ENCODE results near the gene SMAD9. TPM values are rescaled to one million over a fixed set of nuclear protein-coding genes. Genes with fewer than 3 reads are reported as not detected.

Gene SMAD9
- total RNA-seq, 2 experiments from 2014 or later = not detected

DNA sequence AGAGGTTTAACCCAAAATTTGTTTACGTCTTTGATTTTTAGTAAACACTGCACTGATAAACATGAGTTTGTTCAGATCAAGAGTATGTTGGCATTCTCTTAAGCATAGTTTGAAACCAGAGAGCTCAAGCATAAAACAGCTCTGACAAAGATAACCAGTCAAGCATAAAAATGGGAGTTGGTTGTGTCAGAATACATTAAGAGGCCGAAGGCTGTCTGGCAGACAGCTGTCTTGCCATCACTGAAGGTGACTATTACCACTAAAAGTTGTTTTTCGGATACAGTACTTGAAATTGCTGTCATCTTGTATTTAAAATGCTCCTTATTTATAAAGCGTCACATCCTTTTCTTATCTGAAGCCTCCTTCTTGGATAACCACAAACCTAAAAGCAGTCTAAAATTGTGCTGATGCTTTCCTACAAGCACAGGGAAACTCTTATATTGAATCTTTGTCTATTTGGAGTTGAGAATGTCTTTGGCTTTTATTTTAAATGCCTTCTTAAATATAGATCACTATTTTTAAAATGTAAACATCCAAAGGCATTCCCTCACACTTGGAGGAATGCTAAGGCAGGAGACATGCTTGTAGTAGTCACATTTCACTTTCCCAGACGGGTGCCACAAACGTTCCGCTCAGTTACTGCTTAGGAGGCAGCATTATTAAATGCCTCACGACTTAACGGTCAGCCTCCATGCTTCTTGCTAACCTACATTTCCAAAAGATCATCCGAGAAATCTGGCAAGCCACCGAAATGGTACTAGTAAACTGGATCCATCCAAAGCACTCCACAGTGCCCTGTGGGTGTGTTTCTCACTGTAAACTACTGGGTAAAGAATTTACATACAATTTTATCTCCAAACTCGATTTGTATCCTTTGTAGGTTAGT is 1.5 kb downstream of the SMAD9 start:
- POLR2A ChIA-PET = no interaction called here
- H3K9me3 Mint-ChIP-seq = no peaks in the 10 kb centered on the region
- no peaks in the 10 kb centered on the region for H3K36me3 Mint-ChIP-seq
- H3K4me3 Mint-ChIP-seq = peak overlapping the region; percentile 40
- H3K4me1 Mint-ChIP-seq = no peaks in the 10 kb centered on the region
- no peak overlapping the region for H3K27ac Mint-ChIP-seq
- no peak for DNase-seq
- peaks cover 67% of the 10 kb centered on the region for H3K27me3 Mint-ChIP-seq
- ATAC-seq (ENCODE audit: low read depth) = no peak

DNA sequence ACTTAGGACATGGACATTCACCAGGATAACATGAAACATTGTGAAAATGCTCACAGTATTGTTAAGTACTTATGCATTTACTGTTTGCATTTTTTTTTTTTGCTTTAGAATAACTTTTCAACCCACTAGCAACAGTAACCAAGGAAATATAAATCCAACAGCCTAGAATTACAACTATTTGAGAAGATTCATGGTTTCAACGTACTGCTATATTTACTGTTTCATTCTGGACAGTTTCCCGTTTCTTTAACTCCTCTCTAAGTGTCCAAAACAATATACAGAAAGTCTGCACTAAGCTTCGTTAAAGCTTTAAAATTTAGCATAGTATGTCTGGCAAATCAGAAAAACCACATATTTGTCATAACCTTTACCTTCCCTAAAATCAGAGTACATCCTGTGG is 2.7 kb downstream of the SMAD9 start:
- no peak overlapping the region for H3K27ac Mint-ChIP-seq
- H3K4me3 Mint-ChIP-seq = no peak overlapping the region
- H3K4me1 Mint-ChIP-seq = no peaks in the 10 kb centered on the region
- ATAC-seq (ENCODE audit: low read depth) (no peak), DNase-seq (no peak)
- H3K36me3 Mint-ChIP-seq = no peaks in the 10 kb centered on the region
- no peaks in the 10 kb centered on the region for H3K9me3 Mint-ChIP-seq
- H3K27me3 Mint-ChIP-seq = peaks cover 65% of the 10 kb centered on the region
- POLR2A ChIA-PET = no interaction called here

DNA sequence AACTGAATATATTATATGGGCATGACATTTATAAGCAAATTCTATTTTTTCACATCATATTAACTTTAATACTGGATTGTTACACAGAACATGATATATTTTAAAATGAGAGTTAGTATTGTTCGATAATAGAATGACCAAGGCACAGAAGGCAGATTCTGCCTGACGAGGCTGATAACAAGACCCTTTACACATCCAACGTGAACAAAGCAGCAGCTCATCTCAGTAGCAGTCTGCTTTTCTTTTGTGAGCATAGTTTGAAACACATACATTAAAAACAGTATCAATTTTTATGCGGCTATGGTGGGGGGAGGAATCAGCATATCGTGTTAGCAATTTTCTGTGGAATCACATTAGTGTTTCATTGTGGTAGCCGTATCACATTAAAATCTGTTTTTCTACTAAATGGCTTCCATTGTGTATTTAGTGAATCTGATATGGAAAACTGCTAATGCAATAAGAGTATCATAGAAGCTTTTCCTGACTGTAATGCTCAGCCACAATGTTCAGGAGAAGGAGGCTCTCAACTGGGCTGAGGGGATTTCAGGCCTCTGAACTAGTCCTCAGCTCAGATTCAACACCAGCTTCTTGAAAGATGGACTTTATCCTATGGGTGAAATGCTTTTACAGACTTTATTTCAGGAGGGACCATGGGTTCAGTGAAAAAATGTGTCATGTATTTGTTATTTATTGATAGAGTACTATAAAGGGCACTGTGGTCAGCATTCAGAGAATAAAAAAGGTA is 4.0 kb downstream of the SMAD9 start:
- H3K4me1 Mint-ChIP-seq = no peaks in the 10 kb centered on the region
- no peak overlapping the region for H3K27ac Mint-ChIP-seq
- ATAC-seq (ENCODE audit: low read depth) (no peak), DNase-seq (no peak)
- H3K36me3 Mint-ChIP-seq = no peaks in the 10 kb centered on the region
- no peaks in the 10 kb centered on the region for H3K9me3 Mint-ChIP-seq
- peaks cover 53% of the 10 kb centered on the region for H3K27me3 Mint-ChIP-seq
- no peak overlapping the region for H3K4me3 Mint-ChIP-seq
- POLR2A ChIA-PET = no interaction called here

DNA sequence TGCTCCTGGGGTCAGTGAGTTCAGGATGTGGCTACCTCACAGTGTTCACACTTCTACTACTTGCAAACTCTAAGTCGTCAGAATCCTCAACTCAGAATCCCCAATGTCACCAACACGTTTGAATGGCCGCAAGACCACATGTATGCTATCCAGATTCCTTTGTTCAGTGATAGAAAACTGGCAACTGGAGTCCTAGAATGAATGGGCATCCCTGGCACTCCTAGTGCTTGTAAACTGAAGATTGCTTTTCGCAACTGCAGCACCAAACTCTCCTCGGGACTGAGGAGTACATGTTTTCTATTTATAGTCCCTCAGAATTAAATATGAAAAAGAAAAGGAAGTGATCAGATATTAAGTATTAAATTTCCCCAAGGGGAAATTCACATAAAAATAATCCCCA is 4.9 kb downstream of the SMAD9 start:
- Mint-ChIP-seq H3K27ac (no peak overlapping the region), H3K9me3 (no peaks in the 10 kb centered on the region), H3K4me3 (no peak overlapping the region), H3K36me3 (no peaks in the 10 kb centered on the region), H3K27me3 (peaks cover 48% of the 10 kb centered on the region), H3K4me1 (no peaks in the 10 kb centered on the region)
- POLR2A ChIA-PET = no interaction called here
- ATAC-seq (ENCODE audit: low read depth) (no peak), DNase-seq (no peak)

DNA sequence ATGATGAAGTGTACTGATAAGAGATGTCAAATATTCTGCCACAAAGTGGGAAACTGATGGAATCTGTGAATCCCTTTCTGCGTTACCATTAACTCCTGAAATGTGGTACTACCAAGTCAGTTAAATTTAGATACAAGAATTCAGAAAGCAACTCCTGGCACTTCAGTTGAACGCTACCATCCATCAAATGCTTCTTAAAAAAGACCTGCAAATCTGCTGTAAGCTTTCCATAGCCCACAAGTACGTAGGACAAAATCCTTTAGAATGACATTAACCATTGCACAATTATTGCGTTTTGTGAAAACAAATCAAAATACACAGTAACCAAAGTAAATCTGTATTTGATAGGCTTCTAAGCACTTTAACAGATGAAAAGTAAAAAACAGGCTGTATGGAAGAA is 5.4 kb downstream of the SMAD9 start:
- no peak for ATAC-seq (ENCODE audit: low read depth)
- no peak overlapping the region for H3K4me3 Mint-ChIP-seq
- no peak overlapping the region for H3K27ac Mint-ChIP-seq
- peaks cover 48% of the 10 kb centered on the region for H3K27me3 Mint-ChIP-seq
- H3K9me3 Mint-ChIP-seq = no peaks in the 10 kb centered on the region
- H3K4me1 Mint-ChIP-seq = no peaks in the 10 kb centered on the region
- DNase-seq = no peak
- POLR2A ChIA-PET = no interaction called here
- H3K36me3 Mint-ChIP-seq = no peaks in the 10 kb centered on the region

DNA sequence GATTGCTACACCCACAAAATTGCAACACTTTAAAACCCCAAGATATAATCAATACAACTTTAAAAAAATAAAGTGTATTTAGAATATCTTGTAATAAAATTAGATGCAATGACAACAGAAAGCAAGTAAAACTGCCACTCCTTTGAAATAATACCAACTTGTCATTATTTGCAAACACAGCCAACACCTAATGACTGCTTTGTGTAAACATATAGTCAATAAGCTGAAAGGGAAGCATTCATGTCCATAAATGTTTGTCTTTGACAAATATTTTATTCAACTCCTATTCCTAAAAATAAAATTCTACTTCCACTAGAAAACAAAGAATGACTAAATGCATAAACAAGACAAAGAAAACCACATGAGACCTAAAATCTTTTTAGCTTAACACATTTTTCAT is 6.6 kb downstream of the SMAD9 start:
- H3K36me3 Mint-ChIP-seq = no peaks in the 10 kb centered on the region
- H3K4me3 Mint-ChIP-seq = no peak overlapping the region
- peaks cover 44% of the 10 kb centered on the region for H3K27me3 Mint-ChIP-seq
- POLR2A ChIA-PET = no interaction called here
- no peaks in the 10 kb centered on the region for H3K4me1 Mint-ChIP-seq
- DNase-seq (no peak), ATAC-seq (ENCODE audit: low read depth) (no peak)
- no peak overlapping the region for H3K27ac Mint-ChIP-seq
- no peaks in the 10 kb centered on the region for H3K9me3 Mint-ChIP-seq

DNA sequence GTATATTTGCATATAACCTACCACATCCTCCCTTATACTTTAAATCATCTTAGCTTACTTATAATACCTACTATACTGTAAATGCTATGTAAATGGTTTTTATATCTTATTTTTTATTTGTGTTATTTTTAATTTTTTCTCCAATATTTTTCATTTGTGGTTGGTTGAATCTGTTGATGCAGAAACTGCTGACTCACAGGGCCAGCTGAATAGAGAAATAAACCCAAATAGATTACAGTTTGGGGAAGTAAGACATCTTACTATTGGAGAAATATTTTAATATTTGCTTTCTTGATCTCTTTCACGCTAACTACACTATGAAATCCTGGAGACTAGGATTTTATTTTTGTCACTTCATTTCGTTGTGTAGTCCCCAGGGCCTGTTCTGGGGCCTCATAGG is 7.1 kb downstream of the SMAD9 start:
- Mint-ChIP-seq H3K27me3 (peaks cover 41% of the 10 kb centered on the region), H3K27ac (no peak overlapping the region), H3K36me3 (no peaks in the 10 kb centered on the region), H3K4me3 (no peak overlapping the region), H3K4me1 (no peaks in the 10 kb centered on the region), H3K9me3 (no peaks in the 10 kb centered on the region)
- DNase-seq = no peak
- POLR2A ChIA-PET = no interaction called here
- no peak for ATAC-seq (ENCODE audit: low read depth)

DNA sequence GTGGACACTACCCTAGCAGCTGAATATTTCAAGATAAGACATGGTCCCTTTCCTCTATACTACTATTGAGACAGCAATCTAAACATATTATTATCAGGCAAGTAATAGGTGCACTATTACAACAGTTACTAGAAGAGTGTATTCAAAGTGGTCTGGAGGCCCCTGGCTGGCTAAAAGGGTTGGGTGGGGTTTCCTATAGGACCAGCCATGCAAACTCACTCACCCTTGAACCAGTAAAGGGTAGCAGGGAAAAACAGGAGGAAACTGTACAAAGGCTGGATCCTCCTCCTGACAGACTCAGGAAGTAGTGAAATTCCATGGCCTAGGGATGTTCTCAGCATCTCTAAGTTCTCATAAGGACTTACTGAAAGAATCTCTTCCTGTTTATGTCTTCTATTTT is 7.7 kb downstream of the SMAD9 start:
- DNase-seq (no peak), ATAC-seq (ENCODE audit: low read depth) (no peak)
- Mint-ChIP-seq H3K36me3 (no peaks in the 10 kb centered on the region), H3K27ac (no peak overlapping the region), H3K4me1 (no peaks in the 10 kb centered on the region), H3K27me3 (peaks cover 38% of the 10 kb centered on the region), H3K4me3 (no peak overlapping the region), H3K9me3 (no peaks in the 10 kb centered on the region)
- POLR2A ChIA-PET = no interaction called here

DNA sequence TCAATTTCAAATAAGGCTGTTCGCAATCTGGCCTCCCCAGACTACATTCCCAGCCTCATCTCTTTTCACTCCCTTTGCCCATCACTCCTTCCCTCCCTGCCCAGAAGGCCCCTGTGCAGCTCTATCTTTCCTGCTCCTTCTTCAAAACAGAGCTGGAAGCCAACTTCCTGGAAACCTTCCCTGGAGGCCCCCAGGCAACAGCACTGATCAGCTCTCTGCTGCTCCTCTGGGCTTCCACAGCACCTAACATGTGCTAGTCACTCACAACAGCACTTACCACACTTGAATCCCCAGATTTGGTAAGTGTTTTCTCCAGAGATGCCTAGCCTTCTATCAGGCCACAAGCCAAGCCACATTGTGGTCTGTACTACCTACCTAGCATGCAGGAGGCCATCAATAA is 9.5 kb downstream of the SMAD9 start:
- Mint-ChIP-seq H3K27ac (no peak overlapping the region), H3K4me1 (no peaks in the 10 kb centered on the region), H3K4me3 (no peak overlapping the region), H3K9me3 (no peaks in the 10 kb centered on the region), H3K27me3 (peaks cover 37% of the 10 kb centered on the region), H3K36me3 (no peaks in the 10 kb centered on the region)
- ATAC-seq (ENCODE audit: low read depth) (no peak), DNase-seq (no peak)
- POLR2A ChIA-PET = no interaction called here

DNA sequence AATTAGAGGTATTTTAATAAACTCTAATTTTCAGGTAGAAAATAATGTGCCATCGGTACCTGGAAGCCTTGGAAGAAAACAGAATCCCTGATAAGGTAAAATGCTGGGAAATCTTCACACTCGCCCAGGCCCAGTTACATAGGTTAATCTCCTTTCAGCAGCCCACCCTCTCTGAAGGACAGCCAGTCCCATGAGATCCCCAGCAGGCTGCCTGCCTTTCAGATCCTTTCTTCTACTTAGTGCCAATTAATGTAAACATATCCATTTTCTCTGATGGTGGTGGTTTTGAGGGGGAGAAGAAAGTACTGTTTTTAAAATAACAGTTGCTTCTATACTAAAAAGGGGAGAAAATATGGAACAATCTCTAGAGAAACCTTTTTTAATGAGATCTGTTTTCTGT is 12.2 kb downstream of the SMAD9 start:
- no peak overlapping the region for H3K27ac Mint-ChIP-seq
- no peaks in the 10 kb centered on the region for H3K9me3 Mint-ChIP-seq
- POLR2A ChIA-PET = no interaction called here
- no peak for DNase-seq
- H3K4me1 Mint-ChIP-seq = no peaks in the 10 kb centered on the region
- H3K4me3 Mint-ChIP-seq = no peak overlapping the region
- H3K36me3 Mint-ChIP-seq = no peaks in the 10 kb centered on the region
- no peak for ATAC-seq (ENCODE audit: low read depth)
- H3K27me3 Mint-ChIP-seq = peaks cover 30% of the 10 kb centered on the region

DNA sequence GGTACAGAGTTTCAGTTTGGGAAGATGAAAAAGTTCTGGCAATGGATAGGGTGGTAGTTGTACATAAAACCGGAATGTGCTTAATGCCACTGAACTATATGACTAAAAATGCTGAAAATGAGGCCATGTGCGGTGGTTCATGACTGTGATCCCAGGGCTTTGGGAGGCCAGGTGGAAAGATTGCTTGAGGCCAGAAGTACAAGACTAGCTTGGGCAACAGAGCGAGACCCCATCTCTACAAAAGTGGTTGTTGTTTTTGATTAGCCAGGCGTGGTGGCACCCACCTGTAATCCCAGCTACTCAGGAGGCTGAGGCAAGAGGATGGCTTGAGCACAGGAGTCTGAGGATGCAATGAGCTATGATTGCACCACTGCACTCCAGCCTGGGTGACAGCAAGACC is 12.8 kb downstream of the SMAD9 start:
- H3K27ac Mint-ChIP-seq = no peak overlapping the region
- H3K36me3 Mint-ChIP-seq = no peaks in the 10 kb centered on the region
- no peak overlapping the region for H3K4me3 Mint-ChIP-seq
- H3K27me3 Mint-ChIP-seq = peaks cover 28% of the 10 kb centered on the region
- POLR2A ChIA-PET = no interaction called here
- DNase-seq (no peak), ATAC-seq (ENCODE audit: low read depth) (no peak)
- no peaks in the 10 kb centered on the region for H3K4me1 Mint-ChIP-seq
- H3K9me3 Mint-ChIP-seq = no peaks in the 10 kb centered on the region

DNA sequence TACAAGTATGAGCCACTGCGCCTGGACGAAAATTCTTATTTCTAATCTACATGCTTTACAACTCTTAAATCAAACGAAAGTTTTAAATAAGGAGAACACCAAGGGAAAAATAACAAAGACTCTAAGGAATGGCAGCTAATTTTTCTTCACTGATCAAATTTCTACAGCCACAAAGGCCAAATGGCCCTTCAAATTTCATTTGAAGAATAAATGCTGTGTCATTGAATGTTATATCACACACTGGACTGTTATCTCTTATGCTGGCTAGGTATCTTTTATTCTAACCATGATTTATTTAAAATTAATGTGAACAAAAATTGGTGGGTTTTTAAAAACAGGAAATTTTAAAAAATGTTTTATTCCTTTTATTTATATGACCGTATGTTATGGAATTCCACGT is 14.1 kb downstream of the SMAD9 start:
- DNase-seq = no peak
- Mint-ChIP-seq H3K4me3 (no peak overlapping the region), H3K36me3 (no peaks in the 10 kb centered on the region), H3K9me3 (no peaks in the 10 kb centered on the region), H3K27ac (no peak overlapping the region), H3K27me3 (peaks cover 34% of the 10 kb centered on the region), H3K4me1 (no peaks in the 10 kb centered on the region)
- ATAC-seq (ENCODE audit: low read depth) = no peak
- POLR2A ChIA-PET = no interaction called here

DNA sequence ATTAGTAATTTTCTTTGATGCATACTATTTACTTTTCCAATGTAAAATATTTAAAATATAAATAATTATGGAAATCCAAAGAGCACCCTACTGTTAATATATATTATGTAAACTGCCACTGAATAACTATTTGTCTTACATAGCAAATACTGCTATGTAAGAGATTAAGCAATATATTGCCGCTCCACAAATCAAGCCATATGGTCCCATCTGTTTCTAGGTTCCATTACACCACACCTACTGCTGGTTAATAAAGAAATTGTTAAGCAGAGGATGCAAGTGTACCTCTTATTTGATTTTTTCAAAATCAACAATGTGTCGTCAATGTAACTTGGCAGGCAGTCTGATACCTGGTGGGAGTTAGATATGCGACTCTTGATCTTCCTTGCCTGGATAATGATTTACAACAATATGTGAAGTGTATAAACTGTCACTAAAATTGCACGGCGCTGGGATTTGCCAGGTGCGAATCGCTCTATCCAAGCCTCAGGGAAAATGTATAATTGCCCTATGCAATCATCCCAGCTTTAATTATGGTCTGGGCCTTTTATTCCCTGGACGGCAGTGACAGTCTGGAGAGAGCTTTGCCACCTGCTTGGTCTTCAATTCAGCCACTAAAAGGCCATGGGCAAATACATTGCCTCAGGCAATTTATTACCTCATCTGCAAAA is 16.0 kb downstream of the SMAD9 start:
- Mint-ChIP-seq H3K27me3 (peaks cover 40% of the 10 kb centered on the region), H3K9me3 (no peaks in the 10 kb centered on the region), H3K27ac (no peak overlapping the region), H3K4me3 (no peak overlapping the region), H3K4me1 (no peaks in the 10 kb centered on the region), H3K36me3 (no peaks in the 10 kb centered on the region)
- POLR2A ChIA-PET = no interaction called here
- DNase-seq = no peak
- no peak for ATAC-seq (ENCODE audit: low read depth)
